Measurements from ENCODE around the gene OLFML1. TPM values are rescaled to one million over a fixed set of nuclear protein-coding genes. Genes with fewer than 3 reads are reported as not detected.

OLFML1 gene
- total and polyA plus RNA-seq, 10 of the 15 experiments (the other 5 are each of a cell fraction or from before 2014, with no cell fraction given), result 0.04 to 0.71 (median 0.21) TPM; not detected in 6

DNA sequence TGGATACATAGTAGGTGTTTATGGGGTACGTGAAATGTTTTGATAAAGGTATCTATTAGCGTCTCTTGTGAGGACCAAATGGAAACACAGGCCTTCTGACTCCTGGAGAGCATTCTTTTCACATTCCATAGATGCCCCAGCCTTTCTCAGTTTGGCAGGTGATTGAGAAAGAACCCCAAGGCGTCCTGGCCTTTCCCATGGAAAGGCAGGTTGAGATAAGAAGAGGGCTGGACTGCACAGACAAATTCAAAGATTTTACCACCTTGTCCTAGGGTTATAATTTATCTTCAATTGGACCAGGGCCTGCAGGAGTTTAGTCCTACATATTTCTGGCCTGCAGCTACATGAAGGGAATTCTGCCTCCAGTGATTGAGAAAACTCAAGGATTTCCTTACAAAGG is 661 bp upstream of the OLFML1 start:
- intact Hi-C loops (cut with micrococcal nuclease; ENCODE audit: unreplicated experiment), result no loop called here
- SMC1A ChIA-PET (ENCODE audit: uncharacterized antibody, unreplicated experiment), result interaction anchor here (1.5 to 2.2 kb wide), 2 partner anchors 15 to 31 kb away, joined by 5 read pairs; no protein-coding TSS in a partner anchor
- no peak overlapping the region for H3K4me3 ChIP-seq
- in situ Hi-C loops (cut with MboI), result no loop called here
- 66% methylated on average over 3 of the region's 3 CpGs for WGBS (ENCODE audit: insufficient coverage, insufficient replicate concordance, low lambda C conversion rate, missing lambda C conversion rate)
- POLR2A ChIA-PET, result no interaction called here
- no peaks in the 10 kb centered on the region for H3K9me3 ChIP-seq (replicated peaks; ENCODE audit: control insufficient read depth, insufficient read depth, low read length)
- CTCF ChIA-PET, result interaction anchor here (1.3 to 1.6 kb wide), 2 partner anchors 11 to 37 kb away, joined by 3 to 4 read pairs; no protein-coding TSS in a partner anchor
- no peak overlapping the region for H3K4me2 ChIP-seq (ENCODE audit: control insufficient read depth, insufficient read depth)
- ATAC-seq (no peak), FAIRE-seq (no peak), DNase-seq (ENCODE audit: low read depth, low spot score) (no peak)
- H3K27ac ChIP-seq (ENCODE audit: control insufficient read depth, insufficient read depth), result no peak overlapping the region
- BruUV-seq (replicated peaks), result no TSS peak
- RAD21 ChIA-PET (ENCODE audit: unreplicated experiment), result no interaction called here
- H3K79me2 ChIP-seq (ENCODE audit: control insufficient read depth, insufficient read depth, low read length), result no peaks in the 10 kb centered on the region
- H3K4me1 ChIP-seq (ENCODE audit: control insufficient read depth, insufficient read depth, low read length), result no peaks in the 10 kb centered on the region
- H4K20me1 ChIP-seq (ENCODE audit: control insufficient read depth, insufficient read depth), result no peaks in the 10 kb centered on the region
- H3K36me3 ChIP-seq (ENCODE audit: control insufficient read depth in 2 of 2, insufficient read depth in 2 of 2, low read length in 1 of 2), result no peaks in the 10 kb centered on the region
- H2AFZ ChIP-seq (ENCODE audit: control insufficient read depth, low read depth, low read length), result no peak overlapping the region
- H3K9ac ChIP-seq (ENCODE audit: control insufficient read depth, insufficient read depth, low read length), result no peak overlapping the region
- TF ChIP-seq, protein P1, sequence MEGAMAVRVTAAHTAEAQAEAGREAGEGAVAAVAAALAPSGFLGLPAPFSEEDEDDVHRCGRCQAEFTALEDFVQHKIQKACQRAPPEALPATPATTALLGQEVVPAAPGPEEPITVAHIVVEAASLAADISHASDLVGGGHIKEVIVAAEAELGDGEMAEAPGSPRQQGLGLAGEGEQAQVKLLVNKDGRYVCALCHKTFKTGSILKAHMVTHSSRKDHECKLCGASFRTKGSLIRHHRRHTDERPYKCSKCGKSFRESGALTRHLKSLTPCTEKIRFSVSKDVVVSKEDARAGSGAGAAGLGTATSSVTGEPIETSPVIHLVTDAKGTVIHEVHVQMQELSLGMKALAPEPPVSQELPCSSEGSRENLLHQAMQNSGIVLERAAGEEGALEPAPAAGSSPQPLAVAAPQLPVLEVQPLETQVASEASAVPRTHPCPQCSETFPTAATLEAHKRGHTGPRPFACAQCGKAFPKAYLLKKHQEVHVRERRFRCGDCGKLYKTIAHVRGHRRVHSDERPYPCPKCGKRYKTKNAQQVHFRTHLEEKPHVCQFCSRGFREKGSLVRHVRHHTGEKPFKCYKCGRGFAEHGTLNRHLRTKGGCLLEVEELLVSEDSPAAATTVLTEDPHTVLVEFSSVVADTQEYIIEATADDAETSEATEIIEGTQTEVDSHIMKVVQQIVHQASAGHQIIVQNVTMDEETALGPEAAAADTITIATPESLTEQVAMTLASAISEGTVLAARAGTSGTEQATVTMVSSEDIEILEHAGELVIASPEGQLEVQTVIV (IDR thresholded peaks at IDR 0.05; ENCODE audit: borderline replicate concordance, partially characterized antibody), result no peak
- TF ChIP-seq ESRRA (IDR thresholded peaks at IDR 0.05; ENCODE audit: low read length) (no peak), CEBPB (IDR thresholded peaks at IDR 0.05; ENCODE audit: borderline replicate concordance in 1 of 2, low read depth in 2 of 2, low read length in 2 of 2) (no peak), POU2F2 (IDR thresholded peaks at IDR 0.05; ENCODE audit: borderline replicate concordance, low read depth, low read length) (no peak), CHD2 (IDR thresholded peaks at IDR 0.05; ENCODE audit: borderline replicate concordance, low read depth, low read length) (no peak), DPF2 (IDR thresholded peaks at IDR 0.05) (no peak), ZNF24 (IDR thresholded peaks at IDR 0.05) (no peak), TCF7 (IDR thresholded peaks at IDR 0.05; ENCODE audit: borderline replicate concordance) (no peak), STAT1 (conservative IDR thresholded peaks at IDR 0.05) (no peak), SREBF2 (IDR thresholded peaks at IDR 0.05; ENCODE audit: low read length) (no peak), YBX1 (IDR thresholded peaks at IDR 0.05) (no peak)
- TF ChIP-seq, protein P2, sequence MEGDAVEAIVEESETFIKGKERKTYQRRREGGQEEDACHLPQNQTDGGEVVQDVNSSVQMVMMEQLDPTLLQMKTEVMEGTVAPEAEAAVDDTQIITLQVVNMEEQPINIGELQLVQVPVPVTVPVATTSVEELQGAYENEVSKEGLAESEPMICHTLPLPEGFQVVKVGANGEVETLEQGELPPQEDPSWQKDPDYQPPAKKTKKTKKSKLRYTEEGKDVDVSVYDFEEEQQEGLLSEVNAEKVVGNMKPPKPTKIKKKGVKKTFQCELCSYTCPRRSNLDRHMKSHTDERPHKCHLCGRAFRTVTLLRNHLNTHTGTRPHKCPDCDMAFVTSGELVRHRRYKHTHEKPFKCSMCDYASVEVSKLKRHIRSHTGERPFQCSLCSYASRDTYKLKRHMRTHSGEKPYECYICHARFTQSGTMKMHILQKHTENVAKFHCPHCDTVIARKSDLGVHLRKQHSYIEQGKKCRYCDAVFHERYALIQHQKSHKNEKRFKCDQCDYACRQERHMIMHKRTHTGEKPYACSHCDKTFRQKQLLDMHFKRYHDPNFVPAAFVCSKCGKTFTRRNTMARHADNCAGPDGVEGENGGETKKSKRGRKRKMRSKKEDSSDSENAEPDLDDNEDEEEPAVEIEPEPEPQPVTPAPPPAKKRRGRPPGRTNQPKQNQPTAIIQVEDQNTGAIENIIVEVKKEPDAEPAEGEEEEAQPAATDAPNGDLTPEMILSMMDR (IDR thresholded peaks at IDR 0.05 in 2 of 3, conservative IDR thresholded peaks at IDR 0.05 in 1 of 3; ENCODE audit: control insufficient read depth in 2 of 3, extremely low read depth in 1 of 3, insufficient read depth in 1 of 3, low read depth in 3 of 3, low read length in 3 of 3), result no peak
- TF ChIP-seq, protein P3, sequence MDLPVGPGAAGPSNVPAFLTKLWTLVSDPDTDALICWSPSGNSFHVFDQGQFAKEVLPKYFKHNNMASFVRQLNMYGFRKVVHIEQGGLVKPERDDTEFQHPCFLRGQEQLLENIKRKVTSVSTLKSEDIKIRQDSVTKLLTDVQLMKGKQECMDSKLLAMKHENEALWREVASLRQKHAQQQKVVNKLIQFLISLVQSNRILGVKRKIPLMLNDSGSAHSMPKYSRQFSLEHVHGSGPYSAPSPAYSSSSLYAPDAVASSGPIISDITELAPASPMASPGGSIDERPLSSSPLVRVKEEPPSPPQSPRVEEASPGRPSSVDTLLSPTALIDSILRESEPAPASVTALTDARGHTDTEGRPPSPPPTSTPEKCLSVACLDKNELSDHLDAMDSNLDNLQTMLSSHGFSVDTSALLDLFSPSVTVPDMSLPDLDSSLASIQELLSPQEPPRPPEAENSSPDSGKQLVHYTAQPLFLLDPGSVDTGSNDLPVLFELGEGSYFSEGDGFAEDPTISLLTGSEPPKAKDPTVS (IDR thresholded peaks at IDR 0.05; ENCODE audit: low read depth, low read length), result no peak
- TF ChIP-seq, protein P4, sequence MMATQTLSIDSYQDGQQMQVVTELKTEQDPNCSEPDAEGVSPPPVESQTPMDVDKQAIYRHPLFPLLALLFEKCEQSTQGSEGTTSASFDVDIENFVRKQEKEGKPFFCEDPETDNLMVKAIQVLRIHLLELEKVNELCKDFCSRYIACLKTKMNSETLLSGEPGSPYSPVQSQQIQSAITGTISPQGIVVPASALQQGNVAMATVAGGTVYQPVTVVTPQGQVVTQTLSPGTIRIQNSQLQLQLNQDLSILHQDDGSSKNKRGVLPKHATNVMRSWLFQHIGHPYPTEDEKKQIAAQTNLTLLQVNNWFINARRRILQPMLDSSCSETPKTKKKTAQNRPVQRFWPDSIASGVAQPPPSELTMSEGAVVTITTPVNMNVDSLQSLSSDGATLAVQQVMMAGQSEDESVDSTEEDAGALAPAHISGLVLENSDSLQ (IDR thresholded peaks at IDR 0.05), result no peak
- H3K27me3 ChIP-seq (replicated peaks in 1 of 2; ENCODE audit: control insufficient read depth in 2 of 2, insufficient read depth in 2 of 2, low read length in 1 of 2), result no peaks in the 10 kb centered on the region
